ENCODE results near the gene SCIN. TPM values are rescaled to one million over a fixed set of nuclear protein-coding genes. Genes with fewer than 3 reads are reported as not detected.

The SCIN gene
- total and polyA plus RNA-seq, 2 experiments from 2014 or later = 0.32 to 0.64 TPM

DNA sequence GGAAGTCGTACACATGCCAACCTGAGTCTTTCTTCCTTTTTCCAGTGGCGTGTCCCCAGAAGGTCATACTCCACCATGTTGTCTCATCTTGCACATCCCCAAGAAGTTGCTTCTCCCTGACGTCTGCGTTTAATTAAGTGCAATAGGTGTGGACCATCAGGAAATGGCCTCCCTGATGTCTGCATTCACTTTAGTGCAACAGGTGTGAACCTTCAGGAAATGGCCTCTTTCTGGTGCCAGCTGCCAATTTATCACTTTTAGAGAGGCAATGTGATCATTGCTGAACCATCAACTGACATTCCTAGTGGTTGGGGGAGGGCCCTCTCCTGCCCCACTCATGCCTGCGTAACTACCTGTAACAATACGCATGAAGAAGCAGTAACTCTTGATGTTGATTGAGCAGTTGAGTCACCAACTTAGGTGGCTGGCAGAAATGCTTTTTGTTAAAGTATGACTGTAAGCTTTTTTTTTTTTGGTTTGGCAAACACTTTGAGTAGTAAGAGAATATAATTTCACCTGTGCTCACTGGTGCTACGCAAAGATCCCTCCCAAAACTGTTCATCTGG is 25.8 kb downstream of the SCIN start:
- in situ Hi-C loops (cut with MboI) = no loop called here
- Histone ChIP-seq H3K4me2 (ENCODE audit: unreplicated experiment) (no peak overlapping the region), H2AFZ (no peak overlapping the region), H3K79me2 (ENCODE audit: insufficient read depth) (no peaks in the 10 kb centered on the region), H3F3A (ENCODE audit: insufficient read depth) (no peaks in the 10 kb centered on the region), H3K27me3 (replicated peaks; ENCODE audit: insufficient read depth) (no peaks in the 10 kb centered on the region), H3K9me3 (ENCODE audit: low read depth) (no peaks in the 10 kb centered on the region), H4K20me1 (ENCODE audit: insufficient read depth) (no peaks in the 10 kb centered on the region), H3K4me1 (ENCODE audit: insufficient read depth) (no peaks in the 10 kb centered on the region), H3K27ac (no peak overlapping the region), H3K9ac (no peak overlapping the region), H3K9me2 (ENCODE audit: insufficient read depth) (no peaks in the 10 kb centered on the region), H3K4me3 (no peak overlapping the region), H3K36me3 (ENCODE audit: low read depth) (no peaks in the 10 kb centered on the region)
- no peak for DNase-seq
- TF ChIP-seq EZH2phosphoT487 (IDR thresholded peaks at IDR 0.05; ENCODE audit: insufficient read depth, low read depth) (no peak), EZH2 (IDR thresholded peaks at IDR 0.05; ENCODE audit: insufficient read depth, poor library complexity, severe bottlenecking) (no peak)
- WGBS, 2 experiments (ENCODE audit: low coverage in 1 of 2, low lambda C conversion rate in 2 of 2, missing lambda C conversion rate in 2 of 2) = 63 to 71% methylated on average over 7 of the region's 7 CpGs

DNA sequence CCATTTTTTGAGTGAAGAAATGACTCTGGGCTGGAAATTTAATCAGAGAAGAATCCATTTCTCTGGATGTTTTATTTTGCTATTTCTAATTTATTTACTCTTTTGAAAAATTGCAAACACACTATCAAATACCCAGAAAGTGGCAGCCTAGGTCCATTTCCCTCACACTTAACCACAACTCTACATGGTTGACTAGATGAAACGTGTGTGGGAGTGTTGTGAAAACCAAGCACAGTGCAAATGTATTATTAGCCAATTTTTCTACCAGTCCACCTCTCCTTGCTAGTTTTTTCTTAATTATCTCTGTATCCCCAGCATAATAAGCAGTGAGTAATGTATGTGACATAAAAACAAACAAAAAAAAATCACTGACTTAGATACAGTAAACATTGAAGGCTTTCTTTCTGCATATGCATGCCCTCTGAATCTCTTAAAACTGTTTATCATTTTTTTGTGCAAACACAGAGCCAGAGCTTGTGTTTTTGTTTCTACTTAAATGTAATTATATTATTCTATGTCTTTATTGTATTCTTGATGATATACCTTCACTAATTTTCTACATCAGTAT is 30.9 kb downstream of the SCIN start:
- H3K9me2 ChIP-seq (ENCODE audit: insufficient read depth) = no peaks in the 10 kb centered on the region
- no peaks in the 10 kb centered on the region for H4K20me1 ChIP-seq (ENCODE audit: insufficient read depth)
- H3K4me3 ChIP-seq = no peak overlapping the region
- no peak overlapping the region for H2AFZ ChIP-seq
- no peak overlapping the region for H3K4me2 ChIP-seq (ENCODE audit: unreplicated experiment)
- H3K36me3 ChIP-seq (ENCODE audit: low read depth) = no peaks in the 10 kb centered on the region
- no peaks in the 10 kb centered on the region for H3K9me3 ChIP-seq (ENCODE audit: low read depth)
- no peaks in the 10 kb centered on the region for H3F3A ChIP-seq (ENCODE audit: insufficient read depth)
- no peaks in the 10 kb centered on the region for H3K27me3 ChIP-seq (replicated peaks; ENCODE audit: insufficient read depth)
- H3K4me1 ChIP-seq (ENCODE audit: insufficient read depth) = no peaks in the 10 kb centered on the region
- H3K79me2 ChIP-seq (ENCODE audit: insufficient read depth) = no peaks in the 10 kb centered on the region
- no peak overlapping the region for H3K27ac ChIP-seq
- TF ChIP-seq EZH2 (IDR thresholded peaks at IDR 0.05; ENCODE audit: insufficient read depth, poor library complexity, severe bottlenecking) = no peak
- no peak overlapping the region for H3K9ac ChIP-seq
- DNase-seq = no peak
- 12 to 15% methylated on average over 1 of the region's 1 CpG for WGBS, 2 experiments (ENCODE audit: low coverage in 1 of 2, low lambda C conversion rate in 2 of 2, missing lambda C conversion rate in 2 of 2)
- in situ Hi-C loops (cut with MboI) = no loop called here

DNA sequence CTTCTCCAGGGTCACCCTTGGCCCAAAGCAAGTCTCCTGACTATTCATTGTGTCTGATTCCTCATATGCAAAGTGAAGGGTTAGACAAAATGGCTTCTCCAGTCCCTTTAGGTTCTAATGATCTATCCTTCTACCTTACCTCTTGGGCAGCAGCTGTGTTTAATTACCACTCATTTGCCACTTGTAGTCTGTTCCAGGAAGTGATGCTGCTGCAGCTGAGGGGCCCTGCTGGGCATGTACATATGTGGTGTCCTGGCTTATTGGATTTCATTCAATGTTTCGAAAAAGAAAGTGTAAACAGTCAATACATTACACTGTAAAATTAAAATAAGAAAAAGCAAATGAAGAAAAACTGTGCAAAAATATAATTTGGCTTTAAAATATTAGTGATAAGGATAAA is 36.6 kb downstream of the SCIN start:
- in situ Hi-C loops (cut with MboI) = no loop called here
- Histone ChIP-seq H4K20me1 (ENCODE audit: insufficient read depth) (no peaks in the 10 kb centered on the region), H3K9me2 (ENCODE audit: insufficient read depth) (no peaks in the 10 kb centered on the region), H3K27ac (no peak overlapping the region), H3K27me3 (replicated peaks; ENCODE audit: insufficient read depth) (no peaks in the 10 kb centered on the region), H3K4me1 (ENCODE audit: insufficient read depth) (no peaks in the 10 kb centered on the region), H3K9ac (no peak overlapping the region), H3F3A (ENCODE audit: insufficient read depth) (no peaks in the 10 kb centered on the region), H2AFZ (no peak overlapping the region), H3K4me2 (ENCODE audit: unreplicated experiment) (no peak overlapping the region), H3K9me3 (ENCODE audit: low read depth) (no peaks in the 10 kb centered on the region), H3K36me3 (ENCODE audit: low read depth) (no peaks in the 10 kb centered on the region), H3K4me3 (no peak overlapping the region), H3K79me2 (ENCODE audit: insufficient read depth) (no peaks in the 10 kb centered on the region)
- 82 to 94% methylated on average over 1 of the region's 1 CpG for WGBS, 2 experiments (ENCODE audit: low coverage in 1 of 2, low lambda C conversion rate in 2 of 2, missing lambda C conversion rate in 2 of 2)
- no peak for TF ChIP-seq EZH2phosphoT487 (IDR thresholded peaks at IDR 0.05; ENCODE audit: insufficient read depth, low read depth)
- no peak for TF ChIP-seq EZH2 (IDR thresholded peaks at IDR 0.05; ENCODE audit: insufficient read depth, poor library complexity, severe bottlenecking)
- DNase-seq = no peak

DNA sequence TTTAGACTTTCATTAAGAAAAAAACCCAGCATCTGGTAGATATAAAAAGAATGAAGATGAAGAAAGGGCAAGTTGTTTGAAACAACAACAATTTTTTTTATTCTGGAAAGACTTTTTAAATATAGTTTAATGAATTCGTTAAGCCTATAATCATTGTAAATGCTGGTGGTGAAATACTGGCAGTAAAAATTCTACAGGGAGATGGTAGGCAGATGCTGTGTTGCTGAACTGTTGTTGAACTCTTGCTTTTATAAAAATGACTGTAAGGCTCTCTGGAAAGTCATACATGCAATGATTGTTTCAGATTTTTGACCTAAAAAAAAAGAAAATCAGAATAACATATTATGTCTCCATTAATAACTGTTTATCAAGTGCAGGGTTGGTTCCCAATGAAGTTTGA is 39.0 kb downstream of the SCIN start:
- no peak overlapping the region for H3K27ac ChIP-seq
- H2AFZ ChIP-seq = no peak overlapping the region

More for the DNA sequence above, 39.0 kb downstream of the SCIN start:
- Histone ChIP-seq H3K36me3 (ENCODE audit: low read depth) (no peaks in the 10 kb centered on the region), H3K4me1 (ENCODE audit: insufficient read depth) (no peaks in the 10 kb centered on the region), H3K9ac (no peak overlapping the region), H3K4me3 (no peak overlapping the region), H3K79me2 (ENCODE audit: insufficient read depth) (no peaks in the 10 kb centered on the region), H4K20me1 (ENCODE audit: insufficient read depth) (no peaks in the 10 kb centered on the region), H3K4me2 (ENCODE audit: unreplicated experiment) (no peak overlapping the region), H3K27me3 (replicated peaks; ENCODE audit: insufficient read depth) (no peaks in the 10 kb centered on the region), H3K9me2 (ENCODE audit: insufficient read depth) (no peaks in the 10 kb centered on the region), H3F3A (ENCODE audit: insufficient read depth) (no peaks in the 10 kb centered on the region), H3K9me3 (ENCODE audit: low read depth) (no peaks in the 10 kb centered on the region)
- 5 to 9% methylated on average over 1 of the region's 1 CpG for WGBS, 2 experiments (ENCODE audit: low coverage in 1 of 2, low lambda C conversion rate in 2 of 2, missing lambda C conversion rate in 2 of 2)
- in situ Hi-C loops (cut with MboI) = no loop called here
- no peak for TF ChIP-seq EZH2phosphoT487 (IDR thresholded peaks at IDR 0.05; ENCODE audit: insufficient read depth, low read depth)
- no peak for TF ChIP-seq EZH2 (IDR thresholded peaks at IDR 0.05; ENCODE audit: insufficient read depth, poor library complexity, severe bottlenecking)
- no peak for DNase-seq
